ENCODE results near the gene FSIP1. TPM values are rescaled to one million over a fixed set of nuclear protein-coding genes. Genes with fewer than 3 reads are reported as not detected.

The FSIP1 gene
- polyA plus RNA-seq, 1 experiment, result 0.22 TPM

GRCh38 chr15:39613271-39613670 lies 169.4 kb downstream of the FSIP1 start:
- no peak overlapping the region for H3K4me3 ChIP-seq (ENCODE audit: low read depth, low read length)
- H3K36me3 ChIP-seq (ENCODE audit: control insufficient read depth, insufficient read depth, low read length), result no peaks in the 10 kb centered on the region
- no peak for TF ChIP-seq CTCF (IDR thresholded peaks at IDR 0.05; ENCODE audit: insufficient read depth, low read depth, low read length)
- CTCF ChIA-PET, result interaction anchor here (1.0 kb wide), 1 partner anchor 73 kb away, joined by 3 read pairs; no protein-coding TSS in a partner anchor
- no peaks in the 10 kb centered on the region for H3K27me3 ChIP-seq (ENCODE audit: control insufficient read depth, insufficient read depth, low read length)
- POLR2A ChIA-PET, result no interaction called here
- DNase-seq (ENCODE audit: low read depth), result no peak

GRCh38 chr15:39610665-39611064 lies 172.0 kb downstream of the FSIP1 start:
- Histone ChIP-seq H3K4me3 (ENCODE audit: low read depth, low read length) (no peak overlapping the region), H3K36me3 (ENCODE audit: control insufficient read depth, insufficient read depth, low read length) (no peaks in the 10 kb centered on the region), H3K27me3 (ENCODE audit: control insufficient read depth, insufficient read depth, low read length) (no peaks in the 10 kb centered on the region)
- POLR2A ChIA-PET, result no interaction called here
- no peak for TF ChIP-seq CTCF (IDR thresholded peaks at IDR 0.05; ENCODE audit: insufficient read depth, low read depth, low read length)
- CTCF ChIA-PET, result interaction anchor here (0.9 to 1.8 kb wide), 3 partner anchors 12 to 75 kb away, joined by 3 to 4 read pairs (median 3); no protein-coding TSS in a partner anchor
- DNase-seq (ENCODE audit: low read depth), result no peak

- no peak for TF ChIP-seq CTCF (IDR thresholded peaks at IDR 0.05; ENCODE audit: insufficient read depth, low read depth, low read length)
- Histone ChIP-seq H3K27me3 (ENCODE audit: control insufficient read depth, insufficient read depth, low read length) (no peaks in the 10 kb centered on the region), H3K4me3 (ENCODE audit: low read depth, low read length) (no peak overlapping the region), H3K36me3 (ENCODE audit: control insufficient read depth, insufficient read depth, low read length) (no peaks in the 10 kb centered on the region)
- DNase-seq (ENCODE audit: low read depth), result no peak
- ChIA-PET POLR2A (no interaction called here), CTCF (interaction anchor here (0.7 to 1.8 kb wide), 5 partner anchors 9 to 147 kb away, joined by 3 to 4 read pairs (median 3); no protein-coding TSS in a partner anchor)
Observed at GRCh38 chr15:39609166-39609916, 173.3 kb downstream of the FSIP1 start.

- no peak for TF ChIP-seq CTCF (IDR thresholded peaks at IDR 0.05; ENCODE audit: insufficient read depth, low read depth, low read length)
- Histone ChIP-seq H3K27me3 (ENCODE audit: control insufficient read depth, insufficient read depth, low read length) (no peaks in the 10 kb centered on the region), H3K4me3 (ENCODE audit: low read depth, low read length) (no peak overlapping the region), H3K36me3 (ENCODE audit: control insufficient read depth, insufficient read depth, low read length) (no peaks in the 10 kb centered on the region)
- no peak for DNase-seq (ENCODE audit: low read depth)
- ChIA-PET POLR2A (no interaction called here), CTCF (interaction anchor here (0.6 to 1.8 kb wide), 7 partner anchors 10 to 148 kb away, joined by 3 to 4 read pairs (median 3); no protein-coding TSS in a partner anchor)
Observed at GRCh38 chr15:39608185-39609139, 174.2 kb downstream of the FSIP1 start.

- ChIA-PET CTCF (interaction anchor here (2.4 kb wide), 1 partner anchor 151 kb away, joined by 9 read pairs; no protein-coding TSS in a partner anchor), POLR2A (no interaction called here)
- H3K36me3 ChIP-seq (ENCODE audit: control insufficient read depth, insufficient read depth, low read length), result no peaks in the 10 kb centered on the region
- peak; percentile 16 for DNase-seq (ENCODE audit: low read depth)
- no peak for TF ChIP-seq CTCF (IDR thresholded peaks at IDR 0.05; ENCODE audit: insufficient read depth, low read depth, low read length)
- no peak overlapping the region for H3K4me3 ChIP-seq (ENCODE audit: low read depth, low read length)
- no peaks in the 10 kb centered on the region for H3K27me3 ChIP-seq (ENCODE audit: control insufficient read depth, insufficient read depth, low read length)
Observed at GRCh38 chr15:39605146-39605545, 177.5 kb downstream of the FSIP1 start.

Measured in BJ (cell line).